Natural killer cell (primary cell): ENCODE results near the gene RHBDD2. TPM values are rescaled to one million over a fixed set of nuclear protein-coding genes. Genes with fewer than 3 reads are reported as not detected.
A peak's percentile ranks its signal among the peaks of the same experiment; 100 is the strongest.

Experiments
- ATAC-seq, 3 donors: fragments of 150-1000 bp in 2 of 3; fragments of 200-7000 bp in 1 of 3; cut with Tn5 transposase; 1 replicate in 1 of 3; 2 replicates in 2 of 3; pipeline ENCODE4 v1.10.0; 2021; ENCODE audit warnings: mild to moderate bottlenecking in 2 of 3, moderate library complexity in 2 of 3
- DNase-seq, 2 donors: peaks; one replicate each; pipeline versions ENCODE4 v3.0.0 to v3.0.0-alpha.2; 2013 to 2021; ENCODE audit warnings: mixed read lengths in 1 of 2
- H3K27ac ChIP-seq: one replicate; pipeline ENCODE4 v1.5.1; 2013; ENCODE audit warnings: mild to moderate bottlenecking, low read length
- H3K27me3 ChIP-seq: one replicate; pipeline ENCODE4 v1.6.1; 2013; ENCODE audit warnings: low read length; ENCODE audit not compliant: control insufficient read depth, insufficient read depth
- H3K36me3 ChIP-seq: one replicate; pipeline ENCODE4 v1.6.1; 2013; ENCODE audit warnings: low read length; ENCODE audit not compliant: control insufficient read depth, insufficient read depth
- H3K4me1 ChIP-seq: one replicate; pipeline ENCODE4 v1.6.1; 2013; ENCODE audit warnings: low read length; ENCODE audit not compliant: control insufficient read depth, insufficient read depth
- H3K4me3 ChIP-seq: one replicate; pipeline ENCODE4 v1.5.1; 2013; ENCODE audit warnings: low read length
- H3K9me3 ChIP-seq: one replicate; pipeline ENCODE4 v1.6.1; 2013; ENCODE audit warnings: low read length; ENCODE audit not compliant: control insufficient read depth, insufficient read depth
- H3K27ac Mint-ChIP-seq, 2 donors: one replicate each; pipeline ENCODE4 v1.8.0; 2022; ENCODE audit warnings: mild to moderate bottlenecking in 2 of 2, mixed read lengths in 2 of 2, moderate library complexity in 1 of 2
- H3K27me3 Mint-ChIP-seq, 2 donors: one replicate each; pipeline ENCODE4 v1.8.0; 2022; ENCODE audit warnings: low read depth in 2 of 2, mixed read lengths in 2 of 2
- H3K36me3 Mint-ChIP-seq: one replicate; pipeline ENCODE4 v1.8.0; 2022; ENCODE audit warnings: mixed read lengths
- H3K4me1 Mint-ChIP-seq, 2 donors: one replicate each; pipeline ENCODE4 v1.8.0; 2022; ENCODE audit warnings: mixed read lengths in 2 of 2
- H3K4me3 Mint-ChIP-seq: one replicate; pipeline ENCODE4 v1.8.0; 2022; ENCODE audit warnings: mild to moderate bottlenecking, moderate library complexity, mixed read lengths
- H3K9me3 Mint-ChIP-seq, 2 donors: one replicate each; pipeline ENCODE4 v1.8.0; 2022; ENCODE audit warnings: mixed read lengths in 2 of 2
- WGBS: methylation state at CpG from one replicate; pipeline ENCODE4 v1.1.7; 2013; ENCODE audit warnings: missing lambda C conversion rate; ENCODE audit not compliant: insufficient coverage; 5-methylcytosine and 5-hydroxymethylcytosine counted together
- intact Hi-C: fragments of 100-400 bp; cut with micrococcal nuclease; formaldehyde crosslinking; loops from one replicate; pipeline ENCODE4 v1.14.2; 2022
- total RNA-seq, 4 donors: library from RNA; stranded (reverse); fragments of 120-200 nt in 1 of 4; gene quantifications; one replicate each; pipeline versions ENCODE4 v1.2.3 to v1.2.4, GENCODE V29; 2013 to 2022
- TF ChIP-seq, protein P1 (sequence below): fragments of 200-600 bp; IDR thresholded peaks from one replicate; pipeline ENCODE4 v1.8.0; 2022; ENCODE audit warnings: antibody characterized with exemption

The RHBDD2 gene
- total RNA-seq, 3 donors from 2014 or later (not counting 1 experiment from before 2014, with no cell fraction given): 45.2 to 74.3 (median 61.9) TPM

- ATAC-seq (no peak), DNase-seq (peak in 1 of 2 donors; percentile 54)
- Histone ChIP-seq H3K36me3 (peaks cover 3% of the 10 kb centered on the region), H3K4me3 (peak overlapping the region; percentile 87), H3K27me3 (no peaks in the 10 kb centered on the region), H3K27ac (peak overlapping the region; percentile 61), H3K9me3 (no peaks in the 10 kb centered on the region), H3K4me1 (peaks cover 27% of the 10 kb centered on the region)
- Mint-ChIP-seq H3K9me3 (no peaks in the 10 kb centered on the region), H3K4me3 (peak overlapping the region; percentile 90), H3K4me1 (peaks cover 21 to 35% of the 10 kb centered on the region in 2 donors), H3K36me3 (no peaks in the 10 kb centered on the region), H3K27ac (peak overlapping the region; percentile 89 to 92), H3K27me3 (no peaks in the 10 kb centered on the region)
- intact Hi-C loops: no loop called here
- WGBS: 2% methylated on average over 32 of the region's 32 CpGs
- TF ChIP-seq, protein P1, sequence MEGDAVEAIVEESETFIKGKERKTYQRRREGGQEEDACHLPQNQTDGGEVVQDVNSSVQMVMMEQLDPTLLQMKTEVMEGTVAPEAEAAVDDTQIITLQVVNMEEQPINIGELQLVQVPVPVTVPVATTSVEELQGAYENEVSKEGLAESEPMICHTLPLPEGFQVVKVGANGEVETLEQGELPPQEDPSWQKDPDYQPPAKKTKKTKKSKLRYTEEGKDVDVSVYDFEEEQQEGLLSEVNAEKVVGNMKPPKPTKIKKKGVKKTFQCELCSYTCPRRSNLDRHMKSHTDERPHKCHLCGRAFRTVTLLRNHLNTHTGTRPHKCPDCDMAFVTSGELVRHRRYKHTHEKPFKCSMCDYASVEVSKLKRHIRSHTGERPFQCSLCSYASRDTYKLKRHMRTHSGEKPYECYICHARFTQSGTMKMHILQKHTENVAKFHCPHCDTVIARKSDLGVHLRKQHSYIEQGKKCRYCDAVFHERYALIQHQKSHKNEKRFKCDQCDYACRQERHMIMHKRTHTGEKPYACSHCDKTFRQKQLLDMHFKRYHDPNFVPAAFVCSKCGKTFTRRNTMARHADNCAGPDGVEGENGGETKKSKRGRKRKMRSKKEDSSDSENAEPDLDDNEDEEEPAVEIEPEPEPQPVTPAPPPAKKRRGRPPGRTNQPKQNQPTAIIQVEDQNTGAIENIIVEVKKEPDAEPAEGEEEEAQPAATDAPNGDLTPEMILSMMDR: no peak
Measured at GRCh38 chr7:75915416-75916156, 36.8 kb downstream of the RHBDD2 start.

DNA sequence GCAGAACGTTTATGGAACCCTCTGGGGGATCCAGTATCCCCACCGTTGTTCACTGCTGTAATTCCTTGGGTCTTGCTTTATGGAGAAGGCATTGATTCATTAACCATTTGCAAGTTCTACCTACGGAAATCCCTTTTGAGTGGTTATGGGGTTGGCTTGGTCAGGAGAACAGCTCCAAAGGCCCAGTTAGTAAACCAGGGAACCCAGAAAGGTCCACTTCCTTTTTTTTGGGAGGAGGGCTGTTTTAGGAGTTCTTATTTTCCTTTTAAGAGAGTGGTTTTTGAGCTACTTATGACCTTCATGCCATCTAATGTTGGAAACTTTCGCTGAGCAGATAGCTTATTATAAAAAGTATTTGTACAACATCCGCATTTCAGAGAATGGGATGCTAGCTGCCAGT lies 37.4 kb downstream of the RHBDD2 start:
- peaks cover 26 to 42% of the 10 kb centered on the region in 2 donors for H3K4me1 Mint-ChIP-seq
- TF ChIP-seq, protein P1: no peak
- no peak for ATAC-seq
- no peaks in the 10 kb centered on the region for H3K36me3 Mint-ChIP-seq
- Histone ChIP-seq H3K4me1 (peaks cover 34% of the 10 kb centered on the region), H3K4me3 (peak overlapping the region; percentile 87), H3K9me3 (no peaks in the 10 kb centered on the region), H3K27ac (no peak overlapping the region), H3K27me3 (no peaks in the 10 kb centered on the region), H3K36me3 (peaks cover 3% of the 10 kb centered on the region)
- intact Hi-C loops: no loop called here
- WGBS: 88% methylated on average over 5 of the region's 5 CpGs
- H3K9me3 Mint-ChIP-seq: no peaks in the 10 kb centered on the region
- peak overlapping the region; percentile 89 to 92 for H3K27ac Mint-ChIP-seq
- DNase-seq: no peak
- no peaks in the 10 kb centered on the region for H3K27me3 Mint-ChIP-seq
- peak overlapping the region; percentile 90 for H3K4me3 Mint-ChIP-seq

DNA sequence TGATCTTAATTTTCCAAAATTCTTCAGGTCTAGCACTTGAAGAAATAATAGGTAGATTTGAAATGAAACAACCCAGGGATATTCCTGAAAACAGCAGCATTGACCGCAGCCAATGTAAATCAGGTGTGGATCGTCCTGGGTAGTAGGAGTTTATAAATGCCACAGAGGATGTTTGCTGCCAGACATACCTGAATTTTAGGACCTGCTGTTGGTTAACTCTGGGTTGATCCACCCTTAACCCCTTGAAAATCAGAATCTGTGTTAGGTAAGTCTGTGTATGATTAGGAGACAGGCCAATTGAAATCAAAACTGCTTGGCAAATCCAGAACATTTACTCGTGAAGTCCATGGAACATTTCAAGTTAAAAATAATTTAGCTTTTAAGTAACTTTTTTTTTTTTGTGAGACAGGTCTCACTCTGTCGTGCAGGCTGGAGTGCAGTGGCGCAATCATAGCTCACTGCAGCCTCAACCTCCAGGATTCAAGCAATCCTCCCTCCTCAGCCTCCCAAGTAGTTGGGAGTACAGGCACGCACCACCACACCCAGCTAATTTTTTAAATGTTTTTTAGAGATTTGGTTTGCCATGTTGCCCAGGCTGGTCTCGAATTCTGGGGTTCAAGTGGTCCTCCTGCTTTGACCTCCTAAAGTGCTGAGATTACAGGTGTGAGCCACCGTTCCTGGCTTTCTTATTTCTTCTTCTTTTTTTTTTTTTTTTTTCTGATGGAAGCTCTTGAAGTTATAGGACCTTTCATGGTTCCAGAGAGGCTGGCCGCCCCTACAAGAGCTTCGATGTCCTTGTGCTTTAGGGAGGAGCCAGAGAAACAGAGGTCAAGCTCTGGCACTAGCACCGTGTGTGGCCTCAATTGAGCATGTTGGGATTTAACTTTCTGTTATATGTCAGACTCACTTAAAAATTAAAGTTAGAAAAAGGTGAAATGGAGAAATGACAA lies 38.1 kb downstream of the RHBDD2 start:
- H3K4me1 ChIP-seq: peaks cover 34% of the 10 kb centered on the region
- TF ChIP-seq, protein P1: no peak
- intact Hi-C loops: no loop called here
- Mint-ChIP-seq H3K27me3 (no peaks in the 10 kb centered on the region), H3K4me1 (peaks cover 31 to 49% of the 10 kb centered on the region in 2 donors), H3K27ac (no peak overlapping the region), H3K36me3 (no peaks in the 10 kb centered on the region), H3K9me3 (no peaks in the 10 kb centered on the region), H3K4me3 (peak overlapping the region; percentile 47)
- no peak overlapping the region for H3K4me3 ChIP-seq
- WGBS: 97% methylated on average over 9 of the region's 11 CpGs
- no peaks in the 10 kb centered on the region for H3K27me3 ChIP-seq
- DNase-seq: no peak
- H3K36me3 ChIP-seq: peaks cover 3% of the 10 kb centered on the region
- H3K9me3 ChIP-seq: no peaks in the 10 kb centered on the region
- H3K27ac ChIP-seq: no peak overlapping the region
- no peak for ATAC-seq
